GM10266 (cell line): ENCODE results near the gene PSORS1C1.

ENCODE experiments used
- DNase-seq: peaks from one replicate; pipeline ENCODE4 v3.0.0; 2012; ENCODE audit errors: extremely low spot score
- CTCF ChIP-seq: IDR thresholded peaks from 2 replicates; pipeline ENCODE4 v1.5.1; 2012; ENCODE audit warnings: mild to moderate bottlenecking, low read depth; ENCODE audit not compliant: control insufficient read depth, insufficient read depth; ENCODE audit errors: missing control alignments

Gene PSORS1C1

GRCh38 chr6:31140643-31141042, 26.0 kb downstream of the PSORS1C1 start:
- no peak for TF ChIP-seq CTCF
- no peak for DNase-seq

DNA sequence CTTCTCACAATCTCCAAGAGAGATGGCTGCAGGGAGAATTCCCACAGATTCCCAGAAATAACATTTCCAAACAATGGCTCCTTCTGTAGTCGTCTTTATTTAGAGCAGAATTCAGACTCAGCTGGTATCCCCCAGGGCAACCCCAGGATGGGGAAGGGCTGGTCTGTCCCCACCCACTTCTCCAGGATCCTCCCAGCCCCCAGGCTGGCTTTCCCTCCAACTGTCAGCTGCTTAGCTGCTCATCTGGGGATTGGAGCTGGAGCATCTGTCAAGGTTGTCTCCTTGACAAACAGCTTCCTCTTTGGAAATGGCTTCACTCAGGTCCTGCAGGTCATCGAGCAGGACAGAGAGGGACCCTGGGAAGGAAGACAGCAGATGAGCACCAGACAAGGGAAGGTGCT, 27.8 kb downstream of the PSORS1C1 start:
- no peak for DNase-seq
- TF ChIP-seq CTCF = no peak

DNA sequence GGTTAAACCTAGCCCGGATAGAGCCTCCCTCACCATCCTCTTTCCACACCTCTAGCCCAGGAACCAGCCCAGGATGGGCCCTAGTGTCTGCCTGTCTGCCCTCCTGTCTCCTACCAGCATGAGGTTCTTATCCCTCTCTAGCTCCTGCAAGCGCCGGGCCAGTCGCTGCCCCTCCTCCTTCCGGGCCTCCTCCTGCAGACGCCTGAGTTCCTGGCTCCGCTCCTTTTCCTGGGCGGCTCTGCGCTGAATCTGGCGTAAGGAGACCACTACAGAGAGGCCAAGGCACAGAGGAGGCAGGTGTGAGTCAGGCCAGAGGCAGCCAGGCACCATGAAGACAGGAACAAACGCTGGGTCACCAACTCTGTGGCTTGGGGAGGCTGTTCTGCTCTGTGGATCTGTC, 28.5 kb downstream of the PSORS1C1 start:
- no peak for TF ChIP-seq CTCF
- no peak for DNase-seq

DNA sequence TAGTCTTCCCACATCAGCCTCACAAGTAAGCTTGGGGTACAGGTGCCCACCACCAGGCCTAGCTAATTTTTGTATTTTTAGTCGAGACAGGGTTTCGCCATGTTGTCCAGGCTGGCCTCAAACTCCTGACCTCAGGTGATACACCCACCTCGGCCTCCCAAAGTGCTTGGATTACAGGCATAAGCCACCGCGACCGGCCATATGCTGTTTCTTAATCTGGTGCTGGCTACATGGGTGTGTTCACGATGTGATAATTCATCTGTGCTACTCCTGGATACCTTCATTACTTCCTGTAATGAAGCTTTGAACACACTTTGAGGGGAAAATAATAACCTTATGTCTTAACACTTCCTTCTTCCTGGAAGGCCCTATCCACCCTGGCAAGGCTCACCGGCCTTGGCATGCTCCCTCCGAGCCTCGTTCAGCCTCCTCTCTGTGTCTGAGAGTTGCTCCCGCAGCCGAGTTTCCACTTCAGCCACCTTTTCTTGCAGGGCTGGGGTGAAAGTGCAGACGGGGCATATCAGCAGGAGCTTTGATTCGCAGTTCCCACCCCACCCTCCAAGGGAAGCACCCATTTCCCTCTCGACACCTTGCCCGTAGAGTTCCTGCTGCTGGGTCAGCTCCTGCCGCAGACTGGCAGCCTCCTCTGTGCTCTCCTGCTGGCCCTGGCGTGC, 29.8 kb downstream of the PSORS1C1 start:
- no peak for DNase-seq
- no peak for TF ChIP-seq CTCF

- TF ChIP-seq CTCF = no peak
These were observed 30.4 kb downstream of the PSORS1C1 start for GRCh38 chr6:31144970-31145340.

DNA sequence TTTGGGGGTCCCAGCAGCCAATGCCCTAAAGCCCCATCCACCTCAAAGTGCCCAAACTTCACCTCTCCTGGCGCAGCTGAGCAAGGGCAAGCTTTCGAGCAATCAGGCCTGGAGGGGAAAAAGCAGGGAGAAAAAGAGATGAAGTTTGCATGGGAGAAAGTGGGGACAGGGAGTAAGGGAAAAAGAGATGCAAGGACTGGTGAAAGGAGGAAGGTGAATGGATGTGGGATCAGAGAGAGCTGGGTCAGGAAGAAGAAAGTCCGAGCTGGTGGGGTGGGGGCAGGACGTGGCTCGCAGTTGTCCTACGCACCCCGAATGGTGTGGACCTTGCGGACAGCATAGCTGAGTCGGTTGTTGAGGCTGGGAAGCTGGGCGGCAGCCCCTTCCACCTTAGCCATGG, 30.8 kb downstream of the PSORS1C1 start:
- TF ChIP-seq CTCF = no peak
- DNase-seq = no peak

More at GRCh38 chr6:31144970-31145340, 30.4 kb downstream of the PSORS1C1 start:
- no peak for DNase-seq

DNA sequence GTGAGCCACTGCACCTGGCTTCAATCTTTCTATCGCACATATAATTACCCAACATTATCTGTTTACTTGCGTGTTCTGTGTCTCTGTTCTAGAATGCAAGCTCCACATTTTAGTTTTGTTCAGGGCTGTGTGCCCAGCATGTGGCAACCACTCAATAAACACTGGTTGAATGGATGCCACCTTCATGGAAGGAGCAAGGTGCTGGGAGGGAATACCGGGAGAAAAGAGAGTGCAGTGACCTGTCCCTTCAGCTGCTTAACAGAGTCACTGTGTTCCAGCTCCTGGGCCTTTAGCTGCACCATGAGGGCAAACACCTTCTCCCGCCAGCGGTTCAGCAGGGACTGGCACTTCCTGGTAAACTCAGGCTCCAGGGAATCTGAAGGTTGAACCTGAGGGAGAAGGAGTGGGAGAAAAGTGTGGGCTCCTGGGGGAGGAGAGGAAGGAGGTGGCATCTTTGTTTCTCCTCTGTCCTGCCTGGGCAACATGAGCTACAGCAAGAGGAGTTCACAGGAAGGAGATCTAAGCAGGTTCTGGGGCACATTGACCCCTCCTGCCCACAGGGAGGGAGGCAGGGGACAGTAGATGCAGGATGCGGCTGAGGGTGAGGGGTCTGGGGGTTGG, 35.3 kb downstream of the PSORS1C1 start:
- no peak for TF ChIP-seq CTCF
- no peak for DNase-seq
